Endothelial cell (in vitro differentiated cells): ENCODE data around the gene HOOK1. TPM values are rescaled to one million over a fixed set of nuclear protein-coding genes. Genes with fewer than 3 reads are reported as not detected.

Source experiments
- DNase-seq: peaks from one replicate; pipeline ENCODE4 v3.0.0; 2021; ENCODE audit warnings: low spot score
- H3K27ac Mint-ChIP-seq: one replicate; pipeline ENCODE4 v1.8.0; 2021; ENCODE audit warnings: mixed read lengths, inconsistent platforms; ENCODE audit not compliant: unreplicated experiment
- H3K27me3 Mint-ChIP-seq: one replicate; pipeline ENCODE4 v1.8.0; 2021; ENCODE audit warnings: mild to moderate bottlenecking, moderate library complexity, mixed read lengths, inconsistent platforms; ENCODE audit not compliant: unreplicated experiment
- H3K36me3 Mint-ChIP-seq: one replicate; pipeline ENCODE4 v1.8.0; 2021; ENCODE audit warnings: mild to moderate bottlenecking, low read depth, mixed read lengths, inconsistent platforms; ENCODE audit not compliant: unreplicated experiment
- H3K4me1 Mint-ChIP-seq: one replicate; pipeline ENCODE4 v1.8.0; 2021; ENCODE audit warnings: mild to moderate bottlenecking, mixed read lengths, inconsistent platforms; ENCODE audit not compliant: unreplicated experiment
- H3K4me3 Mint-ChIP-seq: one replicate; pipeline ENCODE4 v1.8.0; 2021; ENCODE audit warnings: mild to moderate bottlenecking, mixed read lengths, inconsistent platforms; ENCODE audit not compliant: unreplicated experiment
- H3K9me3 Mint-ChIP-seq: one replicate; pipeline ENCODE4 v1.8.0; 2021; ENCODE audit warnings: mixed read lengths, inconsistent platforms; ENCODE audit not compliant: unreplicated experiment
- CTCF ChIP-seq: fragments of 200-600 bp; sonication (generic); IDR thresholded peaks from one replicate; pipeline ENCODE4 v1.5.0; 2021; ENCODE audit warnings: antibody characterized with exemption; ENCODE audit not compliant: unreplicated experiment
- total RNA-seq: library from RNA; stranded (reverse); fragmentation: NEBNext Ultra II Directional; extraction: Animal tissue kit (Norgen Biotek cat#: 25700); gene quantifications from one replicate; pipeline ENCODE4 v1.2.1, GENCODE V29; 2021; ENCODE audit not compliant: unreplicated experiment

Gene HOOK1
- total RNA-seq, 1 donor from 2014 or later = 8.2 TPM

GRCh38 chr1:59819566-59820438, 5.1 kb downstream of the HOOK1 start:
- DNase-seq = no peak
- no peak for TF ChIP-seq CTCF
- Mint-ChIP-seq H3K36me3 (no peaks in the 10 kb centered on the region), H3K27me3 (no peaks in the 10 kb centered on the region), H3K9me3 (no peaks in the 10 kb centered on the region), H3K4me1 (no peaks in the 10 kb centered on the region), H3K27ac (no peak overlapping the region), H3K4me3 (no peak overlapping the region)

GRCh38 chr1:59827055-59827643, 12.4 kb downstream of the HOOK1 start:
- no peaks in the 10 kb centered on the region for H3K4me1 Mint-ChIP-seq
- no peaks in the 10 kb centered on the region for H3K27me3 Mint-ChIP-seq
- H3K27ac Mint-ChIP-seq = no peak overlapping the region
- no peak overlapping the region for H3K4me3 Mint-ChIP-seq
- no peaks in the 10 kb centered on the region for H3K9me3 Mint-ChIP-seq
- no peak for TF ChIP-seq CTCF
- H3K36me3 Mint-ChIP-seq = no peaks in the 10 kb centered on the region
- DNase-seq = no peak

- no peaks in the 10 kb centered on the region for H3K27me3 Mint-ChIP-seq
- no peaks in the 10 kb centered on the region for H3K36me3 Mint-ChIP-seq
- no peak for TF ChIP-seq CTCF
Observed at GRCh38 chr1:59828160-59828559, 13.4 kb downstream of the HOOK1 start.

GRCh38 chr1:59831529-59831928, 16.8 kb downstream of the HOOK1 start:
- no peak overlapping the region for H3K27ac Mint-ChIP-seq
- H3K4me1 Mint-ChIP-seq = no peaks in the 10 kb centered on the region
- no peaks in the 10 kb centered on the region for H3K9me3 Mint-ChIP-seq
- TF ChIP-seq CTCF = no peak
- no peaks in the 10 kb centered on the region for H3K27me3 Mint-ChIP-seq
- no peaks in the 10 kb centered on the region for H3K36me3 Mint-ChIP-seq
- H3K4me3 Mint-ChIP-seq = no peak overlapping the region
- no peak for DNase-seq

More at GRCh38 chr1:59828160-59828559, 13.4 kb downstream of the HOOK1 start:
- H3K27ac Mint-ChIP-seq = no peak overlapping the region
- no peaks in the 10 kb centered on the region for H3K4me1 Mint-ChIP-seq
- H3K9me3 Mint-ChIP-seq = no peaks in the 10 kb centered on the region
- no peak overlapping the region for H3K4me3 Mint-ChIP-seq
- no peak for DNase-seq

- H3K36me3 Mint-ChIP-seq = no peaks in the 10 kb centered on the region
- no peaks in the 10 kb centered on the region for H3K9me3 Mint-ChIP-seq
- no peak for DNase-seq
- no peak for TF ChIP-seq CTCF
- H3K4me1 Mint-ChIP-seq = no peaks in the 10 kb centered on the region
- H3K27me3 Mint-ChIP-seq = no peaks in the 10 kb centered on the region
- no peak overlapping the region for H3K4me3 Mint-ChIP-seq
- no peak overlapping the region for H3K27ac Mint-ChIP-seq
Observed at GRCh38 chr1:59833022-59833421, 18.3 kb downstream of the HOOK1 start.
